Measurements from ENCODE around the gene CC2D1A. TPM values are rescaled to one million over a fixed set of nuclear protein-coding genes. Genes with fewer than 3 reads are reported as not detected.

Gene CC2D1A
- 10 to 100 TPM; 19.8 to 35.5 (median 28.8) TPM for polyA plus RNA-seq (ENCODE audit: insufficient read depth in 1 of 5, insufficient read length in 5 of 5, low replicate concordance in 1 of 5)
- long read RNA-seq, donor 1, partial matches to known transcripts = 16 of 17 reads
- long read RNA-seq, donor 1, other reads (novel, unspliced or antisense) = 0 of 17 reads
- long read RNA-seq, donor 2 = 0 reads
- long read RNA-seq, donor 3, partial matches to known transcripts = 8 of 9 reads
- long read RNA-seq, donor 3, other reads (novel, unspliced or antisense) = 0 of 9 reads
- long read RNA-seq, donor 4, partial matches to known transcripts = 7 of 7 reads
- long read RNA-seq, donor 4, other reads (novel, unspliced or antisense) = 0 of 7 reads
- long read RNA-seq, donor 5, partial matches to known transcripts = 5 of 6 reads
- long read RNA-seq, donor 5, other reads (novel, unspliced or antisense) = 0 of 6 reads
- long read RNA-seq, donor 6, partial matches to known transcripts = 5 of 6 reads
- long read RNA-seq, donor 6, other reads (novel, unspliced or antisense) = 0 of 6 reads
- long read RNA-seq, donor 7, partial matches to known transcripts = 0 of 1 reads
- long read RNA-seq, donor 7, other reads (novel, unspliced or antisense) = 0 of 1 reads
- long read RNA-seq, donor 8 = 0 reads

- peak; percentile 79 to 85 for DNase-seq
Observed at GRCh38 chr19:13905634-13906520, at the start of gene CC2D1A, which contains the start of gene BRME1. TSS of gene CC2D1A (plus strand) at chr19:13906201. CDS start at chr19:13906442, 241 bp downstream. TSS of gene BRME1 (minus strand) at chr19:13906117. CDS start at chr19:13904892, 1,225 bp downstream.

GRCh38 chr19:13856497-13856896, 49.5 kb upstream of the CC2D1A start:
- no peak for DNase-seq

DNA sequence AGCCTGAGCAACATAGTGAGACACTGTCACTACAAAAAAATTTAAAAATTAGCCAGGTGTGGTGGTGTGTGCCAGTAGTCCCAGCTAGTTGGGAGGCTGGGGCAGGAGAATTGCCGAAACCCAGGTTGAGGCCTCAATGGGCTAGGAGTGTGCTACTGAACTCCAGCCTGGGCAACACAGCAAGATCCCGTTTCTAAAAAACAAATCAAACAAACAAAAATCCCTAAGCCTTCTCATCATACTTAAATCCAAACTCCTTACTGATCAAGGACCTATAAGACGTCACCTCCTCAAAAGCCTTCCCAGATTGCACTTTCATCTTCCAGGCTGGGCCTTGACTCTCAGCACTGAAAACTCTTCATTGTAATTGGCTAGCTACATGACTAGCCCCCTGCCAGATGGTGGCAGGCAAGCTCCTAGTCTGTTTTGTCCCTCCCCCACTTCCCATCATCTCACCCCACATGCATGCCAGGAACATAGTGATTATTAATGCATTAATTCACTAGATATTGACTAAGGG, 46.6 kb upstream of the CC2D1A start:
- DNase-seq = no peak

GRCh38 chr19:13860679-13861391, 45.2 kb upstream of the CC2D1A start:
- no peak for DNase-seq

GRCh38 chr19:13861392-13861713, 44.6 kb upstream of the CC2D1A start:
- no peak for DNase-seq

GRCh38 chr19:13861714-13862531, 44.1 kb upstream of the CC2D1A start:
- peak; percentile 93 to 95 for DNase-seq

- no peak for DNase-seq
Observed at GRCh38 chr19:13864046-13864666, 41.8 kb upstream of the CC2D1A start.

DNA sequence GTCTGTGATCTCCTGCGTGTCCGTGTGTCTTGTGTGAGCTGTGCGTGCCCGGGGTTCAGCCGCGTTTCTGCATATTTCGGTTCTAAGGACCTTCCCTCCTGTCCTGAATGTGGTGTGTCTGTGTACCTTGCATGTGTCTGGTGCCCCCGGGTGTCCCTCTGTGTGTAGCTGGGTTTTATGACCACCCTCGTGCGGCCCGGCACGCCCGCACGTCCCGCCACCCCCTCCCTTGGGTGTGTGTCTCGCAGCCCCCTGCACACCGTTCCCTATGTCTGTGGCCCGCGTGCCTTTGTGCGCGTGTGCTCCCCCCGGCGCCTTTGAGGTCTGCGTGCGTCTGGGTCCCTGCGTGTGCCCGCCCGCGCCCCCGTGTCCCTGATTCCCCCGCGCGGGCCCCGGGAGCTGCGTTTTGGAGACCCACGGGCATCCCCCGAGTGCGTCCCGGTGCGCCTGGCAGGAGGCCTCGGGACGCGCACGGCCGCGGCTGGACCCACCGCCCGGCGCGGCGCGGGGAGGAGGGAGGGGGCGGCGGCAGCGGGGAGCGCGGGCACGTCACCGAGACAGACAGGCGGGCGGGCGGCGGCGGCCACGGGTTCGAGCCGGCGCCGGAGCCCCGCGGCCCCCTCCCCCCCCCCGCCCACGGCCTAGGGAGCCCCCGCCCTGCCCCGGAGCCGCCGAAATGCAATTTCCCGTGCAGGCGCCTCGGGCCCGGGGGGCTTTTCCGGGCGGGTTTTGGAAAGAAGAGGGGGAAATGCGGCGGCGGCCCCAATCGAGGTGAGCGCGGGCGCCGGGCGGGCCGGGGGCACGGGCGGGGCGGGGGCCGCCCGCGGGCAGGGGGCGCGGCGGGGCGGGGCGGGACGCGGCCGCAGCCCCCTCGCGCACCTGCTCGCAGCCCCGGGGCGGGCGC, 41.1 kb upstream of the CC2D1A start:
- DNase-seq = no peak

DNA sequence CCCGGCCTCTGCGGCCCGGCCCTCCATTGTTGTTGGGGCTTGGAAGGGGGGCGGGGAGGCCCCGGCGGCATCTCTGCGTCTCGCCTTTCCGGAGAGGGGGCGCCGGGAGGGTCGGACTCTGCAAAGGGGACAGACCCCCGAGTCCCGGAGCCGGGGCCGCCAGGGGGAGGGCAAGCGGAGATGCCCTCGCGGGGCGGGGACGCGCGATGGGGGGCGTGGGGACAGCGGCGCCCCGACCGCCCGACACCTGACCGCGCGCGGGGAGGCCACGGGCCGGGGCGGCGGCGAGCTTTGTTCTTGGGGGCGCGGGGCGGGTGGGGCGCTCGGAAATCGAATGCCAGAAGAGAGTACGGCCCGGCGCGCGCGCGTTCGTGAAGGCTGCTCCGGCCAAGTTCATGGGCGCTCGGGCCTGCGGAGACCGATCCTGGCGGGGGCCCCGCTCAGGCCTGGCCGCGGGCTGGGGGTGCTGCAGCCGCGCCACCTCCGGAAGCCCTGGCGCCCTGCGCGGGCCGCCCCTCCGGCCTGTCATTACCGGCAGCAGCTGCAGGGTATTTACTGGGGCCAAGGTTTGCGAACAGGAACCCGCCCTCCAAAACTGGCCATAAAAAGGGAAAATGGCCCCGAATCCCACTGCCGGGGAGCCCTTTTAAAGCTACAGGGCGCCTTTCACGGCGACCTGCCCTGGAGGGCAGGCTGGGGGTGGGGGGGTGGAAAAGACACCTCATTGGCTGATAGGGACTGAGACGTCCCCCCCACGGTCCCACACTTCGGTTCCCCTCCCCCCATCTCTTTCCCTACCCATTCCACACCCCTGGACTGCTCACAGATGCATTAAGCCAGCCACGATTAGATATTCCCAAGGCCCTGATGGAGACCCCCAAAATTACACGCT, 40.2 kb upstream of the CC2D1A start:
- no peak for DNase-seq

DNA sequence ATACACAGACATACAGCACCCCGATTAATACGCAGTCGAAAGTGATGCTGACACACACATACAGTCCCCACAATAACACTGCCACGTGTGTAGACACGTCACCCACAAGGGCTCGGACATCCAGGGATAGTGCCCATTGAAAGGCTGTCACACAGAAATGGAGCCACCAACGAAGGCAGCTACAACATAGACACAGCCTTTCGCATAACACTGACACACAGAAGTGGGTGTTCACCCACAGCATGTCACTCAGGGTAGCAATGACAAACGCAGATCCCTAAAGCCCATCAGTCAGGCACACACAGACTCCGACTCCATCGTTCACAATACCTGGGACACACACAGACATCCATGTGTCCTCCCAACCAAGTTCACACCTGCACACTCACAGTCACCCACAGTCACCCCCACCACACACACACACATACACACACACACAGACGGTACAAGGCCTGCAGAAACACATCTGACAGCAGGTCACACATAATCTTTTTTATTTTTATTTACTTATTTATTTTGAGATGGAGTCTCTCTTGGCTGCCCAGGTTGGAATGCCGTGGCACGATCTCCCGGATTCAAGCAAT, 39.4 kb upstream of the CC2D1A start:
- no peak for DNase-seq

- DNase-seq = no peak
Observed at GRCh38 chr19:13868663-13869062, 37.3 kb upstream of the CC2D1A start.

- no peak for DNase-seq
Observed at GRCh38 chr19:13869281-13869680, 36.7 kb upstream of the CC2D1A start.

DNA sequence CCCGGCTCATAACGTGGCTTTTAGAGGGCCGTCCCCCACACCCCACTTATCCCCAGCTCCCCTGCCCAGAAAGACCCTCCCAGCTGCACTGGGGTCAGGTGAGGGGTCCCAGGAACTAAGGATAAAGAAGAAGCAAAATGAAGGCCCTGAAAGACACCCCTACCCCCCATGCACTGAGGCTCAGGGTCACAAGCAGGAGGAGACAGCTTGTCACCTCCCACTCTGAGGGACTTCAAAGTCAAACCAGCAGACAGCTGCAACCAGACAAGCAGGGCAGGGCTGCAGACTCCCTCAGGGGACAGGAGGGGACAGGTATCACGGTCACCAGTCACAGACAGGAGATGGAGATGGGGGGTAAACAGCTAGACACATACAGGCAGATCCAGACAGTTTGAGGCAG, 35.1 kb upstream of the CC2D1A start:
- no peak for DNase-seq

- DNase-seq = no peak
Observed at GRCh38 chr19:13872339-13872694, 33.7 kb upstream of the CC2D1A start.

GRCh38 chr19:13872695-13873389, 33.2 kb upstream of the CC2D1A start:
- DNase-seq = no peak

DNA sequence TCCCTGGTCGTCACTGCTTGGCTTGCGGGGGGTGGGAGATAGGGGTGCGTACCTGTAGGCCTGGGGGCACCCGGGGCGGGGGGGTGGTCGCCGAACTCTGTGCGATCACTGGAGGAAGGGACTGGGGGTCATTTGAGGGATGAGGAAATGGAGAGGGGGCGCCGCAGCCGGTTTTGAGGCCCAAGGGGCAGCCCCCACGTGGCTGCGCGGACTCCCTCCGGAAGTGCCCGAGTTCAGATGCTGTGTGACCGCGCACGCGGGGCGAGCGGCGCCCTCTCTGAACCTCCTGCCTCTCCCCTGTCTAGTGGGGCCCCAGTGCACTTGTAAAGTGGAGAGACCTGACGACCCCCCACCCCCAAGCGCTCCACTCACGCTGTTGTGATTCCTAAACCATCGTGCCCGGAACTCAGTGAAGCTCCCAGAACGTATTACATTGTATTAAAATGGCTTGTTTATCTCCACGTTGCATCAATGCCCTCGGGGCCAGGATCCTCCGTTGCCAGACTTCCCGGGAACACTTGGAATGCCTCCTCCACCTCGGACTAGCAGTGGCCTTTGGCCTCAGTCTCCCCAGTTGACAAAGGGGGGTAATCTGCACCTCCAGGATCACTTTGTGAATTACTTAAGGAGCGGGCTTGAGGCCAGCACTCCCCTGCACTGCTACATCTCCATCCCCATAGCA, 32.0 kb upstream of the CC2D1A start:
- no peak for DNase-seq
